PC-9 (cell line): ENCODE measurements around the gene HSD11B1L. TPM values are rescaled to one million over a fixed set of nuclear protein-coding genes. Genes with fewer than 3 reads are reported as not detected.

Source experiments
- BruUV-seq: library from RNA; stranded (reverse); fragments of 400-500 nt; replicated peaks from 2 replicates; lab custom pipeline; 2021; lab: Mats Ljungman, UMichigan
- CTCF ChIA-PET: fragments of 300-600 bp; sonication (Branson Sonifier 250); formaldehyde crosslinking; loops from one replicate; lab custom pipeline; 2022; ENCODE audit warnings: antibody characterized with exemption; lab: Charles Lee
- POLR2A ChIA-PET: fragments of 300-600 bp; sonication (Branson Sonifier 250); formaldehyde crosslinking; loops from one replicate; lab custom pipeline; 2022; ENCODE audit warnings: antibody characterized with exemption; ENCODE audit not compliant: unreplicated experiment; lab: Charles Lee
- DNase-seq, 2 experiments: peaks; one replicate each; pipeline versions ENCODE4 v3.0.0 to v3.0.0-alpha.2; 2015 to 2022; ENCODE audit warnings: mixed read lengths in 1 of 2
- H2AFZ ChIP-seq: fragments of 200-600 bp; sonication (generic); 2 replicates; pipeline ENCODE4 v1.8.1; 2017; ENCODE audit warnings: antibody characterized with exemption
- H3F3A ChIP-seq: fragments of 200-600 bp; sonication (generic); 2 replicates; pipeline ENCODE4 v1.8.1; 2017; ENCODE audit warnings: antibody characterized with exemption, mild to moderate bottlenecking, low read depth; ENCODE audit not compliant: insufficient read depth
- H3K27ac ChIP-seq: fragments of 200-600 bp; sonication (generic); 2 replicates; pipeline ENCODE4 v1.6.1; 2016; ENCODE audit warnings: mixed run types
- H3K27me3 ChIP-seq: fragments of 200-600 bp; sonication (generic); 2 replicates; pipeline ENCODE4 v1.6.1; 2016; ENCODE audit warnings: low read depth, mixed run types; ENCODE audit not compliant: insufficient read depth
- H3K36me3 ChIP-seq: fragments of 200-600 bp; sonication (generic); 2 replicates; pipeline ENCODE4 v1.6.1; 2016; ENCODE audit warnings: low read depth, mixed run types
- H3K4me1 ChIP-seq: fragments of 200-600 bp; sonication (generic); replicated peaks from 2 replicates; pipeline ENCODE4 v1.6.1; 2016; ENCODE audit warnings: mixed run types; ENCODE audit not compliant: insufficient read depth
- H3K4me2 ChIP-seq: fragments of 200-600 bp; sonication (generic); 2 replicates; pipeline ENCODE4 v1.6.1; 2017; ENCODE audit warnings: mixed run types
- H3K4me3 ChIP-seq: fragments of 200-600 bp; sonication (generic); 2 replicates; pipeline ENCODE4 v1.6.1; 2016; ENCODE audit warnings: mixed run types
- H3K79me2 ChIP-seq: fragments of 200-600 bp; sonication (generic); 2 replicates; pipeline ENCODE4 v1.6.1; 2017; ENCODE audit warnings: low read depth, mixed run types
- H3K9me2 ChIP-seq: fragments of 200-600 bp; sonication (generic); 2 replicates; pipeline ENCODE4 v1.8.1; 2017; ENCODE audit warnings: mild to moderate bottlenecking; ENCODE audit not compliant: insufficient read depth
- H3K9me3 ChIP-seq: fragments of 200-600 bp; sonication (generic); 2 replicates; pipeline ENCODE4 v1.8.1; 2016; ENCODE audit warnings: low read depth; ENCODE audit not compliant: insufficient read depth
- H4K20me1 ChIP-seq: fragments of 200-600 bp; sonication (generic); 2 replicates; pipeline ENCODE4 v1.8.1; 2017; ENCODE audit not compliant: insufficient read depth
- EZH2 ChIP-seq: fragments of 200-600 bp; sonication (generic); IDR thresholded peaks from 2 replicates; pipeline ENCODE4 v1.8.0; 2017; ENCODE audit warnings: antibody characterized with exemption, low read depth
- intact Hi-C: fragments of 100-400 bp; cut with micrococcal nuclease; formaldehyde crosslinking; loops from one replicate; pipeline ENCODE4 v1.10.0; 2022; ENCODE audit not compliant: unreplicated experiment
- total RNA-seq: library from RNA; stranded (reverse); gene quantifications from 2 replicates; pipeline ENCODE4 v1.2.3, GENCODE V29; 2021
- TF ChIP-seq, protein P1 (sequence below): fragments of 200-600 bp; sonication (generic); conservative IDR thresholded peaks from 2 replicates; pipeline ENCODE4 v1.6.1; 2017; ENCODE audit warnings: mixed run types, antibody characterized with exemption, mild to moderate bottlenecking, moderate library complexity

The HSD11B1L gene
- total RNA-seq, 1 experiment from 2014 or later, result 7.5 TPM

DNA sequence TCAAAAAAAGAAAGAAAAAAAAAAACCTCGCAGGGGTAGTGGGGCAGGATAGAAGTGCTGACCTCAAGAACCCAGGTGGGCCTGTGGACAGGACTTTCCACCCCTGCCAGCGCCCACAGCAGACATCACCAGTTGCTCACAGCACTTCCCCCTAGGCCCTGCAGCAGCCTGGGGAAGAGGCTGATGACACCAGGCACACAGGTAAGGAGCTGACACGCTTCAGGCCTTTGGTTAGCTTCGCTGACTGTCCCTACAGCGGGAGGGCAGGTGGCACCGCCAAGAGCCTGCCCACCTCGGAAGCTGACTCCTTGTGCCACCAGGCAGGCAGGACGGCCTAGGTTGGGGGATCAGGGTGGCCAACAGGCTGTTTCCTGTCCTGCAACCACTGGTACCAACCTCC is 30.2 kb downstream of the HSD11B1L start:
- no peaks in the 10 kb centered on the region for H3K9me3 ChIP-seq
- BruUV-seq, result no TSS peak
- intact Hi-C loops, result no loop called here
- no peaks in the 10 kb centered on the region for H3K36me3 ChIP-seq
- H3K79me2 ChIP-seq, result peaks cover 21% of the 10 kb centered on the region
- no peaks in the 10 kb centered on the region for H3K4me1 ChIP-seq
- H3K4me2 ChIP-seq, result no peak overlapping the region
- DNase-seq, result no peak
- H3F3A ChIP-seq, result no peaks in the 10 kb centered on the region
- no peak overlapping the region for H3K4me3 ChIP-seq
- POLR2A ChIA-PET, result no interaction called here
- H2AFZ ChIP-seq, result no peak overlapping the region
- H3K9me2 ChIP-seq, result no peaks in the 10 kb centered on the region
- H3K27ac ChIP-seq, result no peak overlapping the region
- TF ChIP-seq EZH2, result no peak
- TF ChIP-seq, protein P1, sequence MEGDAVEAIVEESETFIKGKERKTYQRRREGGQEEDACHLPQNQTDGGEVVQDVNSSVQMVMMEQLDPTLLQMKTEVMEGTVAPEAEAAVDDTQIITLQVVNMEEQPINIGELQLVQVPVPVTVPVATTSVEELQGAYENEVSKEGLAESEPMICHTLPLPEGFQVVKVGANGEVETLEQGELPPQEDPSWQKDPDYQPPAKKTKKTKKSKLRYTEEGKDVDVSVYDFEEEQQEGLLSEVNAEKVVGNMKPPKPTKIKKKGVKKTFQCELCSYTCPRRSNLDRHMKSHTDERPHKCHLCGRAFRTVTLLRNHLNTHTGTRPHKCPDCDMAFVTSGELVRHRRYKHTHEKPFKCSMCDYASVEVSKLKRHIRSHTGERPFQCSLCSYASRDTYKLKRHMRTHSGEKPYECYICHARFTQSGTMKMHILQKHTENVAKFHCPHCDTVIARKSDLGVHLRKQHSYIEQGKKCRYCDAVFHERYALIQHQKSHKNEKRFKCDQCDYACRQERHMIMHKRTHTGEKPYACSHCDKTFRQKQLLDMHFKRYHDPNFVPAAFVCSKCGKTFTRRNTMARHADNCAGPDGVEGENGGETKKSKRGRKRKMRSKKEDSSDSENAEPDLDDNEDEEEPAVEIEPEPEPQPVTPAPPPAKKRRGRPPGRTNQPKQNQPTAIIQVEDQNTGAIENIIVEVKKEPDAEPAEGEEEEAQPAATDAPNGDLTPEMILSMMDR, result no peak
- H4K20me1 ChIP-seq, result peaks cover 34% of the 10 kb centered on the region
- CTCF ChIA-PET, result no interaction called here
- no peaks in the 10 kb centered on the region for H3K27me3 ChIP-seq

DNA sequence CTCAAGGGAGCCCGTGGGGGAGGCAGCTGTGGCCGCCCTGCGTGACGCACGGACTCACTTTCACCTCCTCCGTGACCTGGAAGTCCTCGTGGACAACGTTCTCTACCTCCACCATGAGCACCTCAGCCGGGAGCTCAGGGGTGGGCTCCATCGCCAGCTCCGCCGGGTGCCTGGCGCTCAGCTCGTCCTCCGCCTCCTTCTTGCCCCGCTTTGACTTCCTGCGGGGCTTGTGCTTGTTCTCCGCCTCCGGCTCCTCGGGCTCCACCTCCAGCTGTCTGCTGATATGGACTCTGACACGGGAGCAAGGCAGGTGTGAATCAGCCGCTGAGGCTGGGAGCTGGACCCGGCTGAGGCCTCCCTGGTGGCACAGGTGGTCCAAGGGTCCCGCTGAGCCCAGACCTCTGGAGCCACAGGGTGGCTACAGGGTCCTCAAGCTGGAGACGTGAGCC is 30.9 kb downstream of the HSD11B1L start:
- H3K4me3 ChIP-seq, result no peak overlapping the region
- no peak overlapping the region for H3K27ac ChIP-seq
- no peaks in the 10 kb centered on the region for H3K36me3 ChIP-seq
- ChIA-PET POLR2A (no interaction called here), CTCF (no interaction called here)
- no peaks in the 10 kb centered on the region for H3K9me3 ChIP-seq
- BruUV-seq, result no TSS peak
- TF ChIP-seq, protein P1, result no peak
- TF ChIP-seq EZH2, result no peak
- H2AFZ ChIP-seq, result no peak overlapping the region
- DNase-seq, result no peak
- no peaks in the 10 kb centered on the region for H3K9me2 ChIP-seq
- H4K20me1 ChIP-seq, result peaks cover 39% of the 10 kb centered on the region
- H3K4me1 ChIP-seq, result no peaks in the 10 kb centered on the region
- H3K4me2 ChIP-seq, result no peak overlapping the region
- H3K27me3 ChIP-seq, result no peaks in the 10 kb centered on the region
- H3K79me2 ChIP-seq, result peaks cover 27% of the 10 kb centered on the region
- no peaks in the 10 kb centered on the region for H3F3A ChIP-seq
- intact Hi-C loops, result no loop called here

DNA sequence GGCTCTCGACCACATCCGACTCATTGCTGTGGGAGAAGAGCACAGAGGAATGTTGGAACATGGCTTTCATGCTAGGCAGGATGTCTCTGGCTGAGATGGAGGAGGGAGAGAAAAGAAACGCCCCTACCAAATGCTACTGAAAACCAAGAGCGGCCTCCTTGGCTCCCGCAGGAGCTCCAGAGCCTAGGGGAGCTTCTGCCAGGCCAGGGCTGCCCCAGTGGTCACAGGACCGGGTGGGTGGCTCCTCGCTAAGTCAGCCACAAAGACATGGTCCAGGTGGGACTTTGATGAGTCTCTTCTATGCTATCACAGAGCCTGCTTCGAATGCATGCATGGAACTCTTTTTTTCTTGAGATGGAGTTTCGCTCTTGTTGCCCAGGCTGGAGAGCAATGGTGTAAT is 32.4 kb downstream of the HSD11B1L start:
- Histone ChIP-seq H3K9me2 (no peaks in the 10 kb centered on the region), H3F3A (peaks cover 10% of the 10 kb centered on the region; the same call in 1 of the 2 replicates), H4K20me1 (peaks cover 46% of the 10 kb centered on the region), H3K27ac (no peak overlapping the region), H3K9me3 (no peaks in the 10 kb centered on the region), H2AFZ (no peak overlapping the region), H3K27me3 (no peaks in the 10 kb centered on the region), H3K4me2 (no peak overlapping the region), H3K36me3 (peaks cover 4% of the 10 kb centered on the region; the same call in 1 of the 2 replicates), H3K4me3 (no peak overlapping the region), H3K79me2 (peaks cover 42% of the 10 kb centered on the region), H3K4me1 (peaks cover 9% of the 10 kb centered on the region)
- DNase-seq, result no peak
- BruUV-seq, result no TSS peak
- TF ChIP-seq EZH2, result no peak
- TF ChIP-seq, protein P1, result no peak
- intact Hi-C loops, result no loop called here
- ChIA-PET CTCF (no interaction called here), POLR2A (no interaction called here)
